Activated CD8-positive, alpha-beta memory T cell treated with anti-CD3 and anti-CD28 coated beads for 4 hours (primary cell): ENCODE measurements around the gene JAK1.
"Not testable (repeated sequence)": the region's sequence is repeated elsewhere in the genome, so short reads cannot be mapped to it uniquely, and the experiment has no call there.

ENCODE experiments used
- DNase-seq, 2 donors: peaks; one replicate each; pipeline ENCODE4 v3.0.0-alpha.2; 2020; ENCODE audit warnings: low read depth in 2 of 2

Gene JAK1

DNA sequence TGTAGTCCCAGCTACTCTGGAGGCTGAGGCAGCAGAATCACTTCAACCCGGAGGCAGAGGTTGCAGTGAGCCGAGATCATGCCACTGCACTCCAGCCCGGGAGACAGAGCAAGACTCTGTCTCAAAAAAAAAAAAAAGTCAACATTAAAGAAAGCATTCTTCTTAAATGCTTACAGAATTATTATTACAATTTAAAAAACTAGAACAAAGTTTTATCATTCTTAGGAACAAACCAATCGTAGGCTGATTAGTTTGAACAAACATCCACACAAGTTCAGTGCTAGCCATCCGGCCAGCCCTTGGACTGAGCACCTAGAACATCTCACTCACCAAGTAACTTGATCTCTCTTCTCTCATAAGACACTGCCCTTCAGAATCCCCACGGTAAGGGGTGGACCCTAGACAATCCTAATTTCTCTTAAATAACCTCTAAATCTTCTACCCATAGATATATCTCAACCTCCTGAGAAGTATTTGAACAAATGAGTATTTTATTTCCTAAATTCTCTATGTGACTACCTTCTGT lies 16.0 kb downstream of the JAK1 start:
- DNase-seq = no peak

- DNase-seq = no peak
Measured at GRCh38 chr1:64948905-64949833, 17.2 kb downstream of the JAK1 start.

DNA sequence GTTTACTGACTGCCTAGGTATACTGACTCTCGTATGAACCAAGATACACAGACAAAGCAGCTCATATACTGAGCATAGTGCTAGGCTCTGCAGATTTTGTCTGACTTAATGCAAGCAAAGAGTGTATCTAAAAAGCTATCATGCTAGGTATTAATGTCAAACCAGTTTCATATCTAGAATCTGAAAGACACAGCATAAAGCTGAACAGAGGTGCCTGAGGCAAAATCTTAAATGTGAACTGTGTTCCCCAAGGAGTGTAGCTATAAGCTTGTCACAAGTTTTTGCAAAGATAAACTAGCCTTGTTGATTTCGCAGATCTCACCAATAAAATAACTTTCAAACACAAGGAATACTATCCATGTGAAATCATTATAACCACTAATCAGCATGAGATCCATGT lies 18.1 kb downstream of the JAK1 start:
- DNase-seq = no peak

GRCh38 chr1:64946916-64947315 lies 19.4 kb downstream of the JAK1 start:
- DNase-seq = no peak

DNA sequence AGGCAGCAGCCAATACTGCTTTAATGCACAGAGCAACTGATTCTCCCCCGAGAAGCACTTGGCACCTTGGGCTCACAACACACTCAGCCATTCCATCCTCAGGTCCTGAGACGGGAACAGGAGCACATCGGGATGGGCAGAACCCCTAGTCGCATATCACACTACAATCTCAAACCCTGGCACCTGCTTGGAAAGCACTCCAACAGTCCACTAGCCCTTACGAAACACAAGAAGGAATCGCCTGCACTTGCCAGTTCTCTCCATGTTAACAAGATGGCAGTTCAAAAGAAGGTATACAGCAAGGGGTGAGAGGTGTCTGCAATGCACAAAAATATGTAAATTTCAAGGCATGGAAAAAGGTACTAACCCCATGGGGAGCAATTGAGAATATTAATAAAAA lies 21.4 kb downstream of the JAK1 start:
- DNase-seq = no peak

- DNase-seq = no peak
Measured at GRCh38 chr1:64942675-64943074, 23.7 kb downstream of the JAK1 start.

DNA sequence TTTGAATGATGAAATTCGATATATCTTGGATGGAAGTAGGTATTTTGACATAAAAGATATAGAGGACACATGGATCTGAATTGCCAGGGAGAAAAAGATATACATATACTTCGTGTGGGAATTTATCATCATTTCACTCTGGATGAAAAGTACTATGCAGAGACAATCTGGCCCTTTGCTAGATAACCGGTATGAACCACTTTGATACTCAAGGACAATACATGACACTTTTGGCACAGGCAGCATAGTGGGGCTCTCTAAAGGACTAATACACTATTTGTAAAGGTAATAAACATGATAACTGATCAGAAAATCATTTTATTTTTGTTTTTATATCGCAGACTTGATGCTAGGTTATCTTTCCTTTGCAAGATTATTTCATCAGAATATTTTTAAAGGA lies 24.2 kb downstream of the JAK1 start:
- DNase-seq = no peak

GRCh38 chr1:64941461-64942117 lies 24.8 kb downstream of the JAK1 start:
- no peak for DNase-seq

DNA sequence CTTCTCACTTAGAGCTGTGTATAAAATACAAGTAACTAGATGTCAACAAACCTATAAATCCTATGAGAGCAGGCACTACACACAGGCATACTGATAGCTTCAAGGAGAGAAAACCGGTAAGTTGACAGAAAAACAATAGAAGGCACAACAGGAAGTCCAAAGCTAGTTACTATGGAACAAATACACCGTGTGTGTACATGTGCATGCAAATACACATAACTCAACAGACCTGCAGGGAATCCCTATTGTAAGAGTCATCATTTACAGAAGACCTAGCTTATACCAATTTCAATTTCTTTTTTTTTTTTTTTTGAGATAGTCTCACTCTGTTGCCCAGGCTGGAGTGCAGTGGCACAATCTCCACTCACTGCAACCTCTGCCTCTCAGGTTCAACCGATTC lies 26.3 kb downstream of the JAK1 start:
- no peak for DNase-seq

GRCh38 chr1:64938991-64939390 lies 27.4 kb downstream of the JAK1 start:
- DNase-seq = no peak

GRCh38 chr1:64936956-64937355 lies 29.4 kb downstream of the JAK1 start:
- no peak for DNase-seq

GRCh38 chr1:64935551-64936155 lies 30.7 kb downstream of the JAK1 start:
- DNase-seq = no peak

DNA sequence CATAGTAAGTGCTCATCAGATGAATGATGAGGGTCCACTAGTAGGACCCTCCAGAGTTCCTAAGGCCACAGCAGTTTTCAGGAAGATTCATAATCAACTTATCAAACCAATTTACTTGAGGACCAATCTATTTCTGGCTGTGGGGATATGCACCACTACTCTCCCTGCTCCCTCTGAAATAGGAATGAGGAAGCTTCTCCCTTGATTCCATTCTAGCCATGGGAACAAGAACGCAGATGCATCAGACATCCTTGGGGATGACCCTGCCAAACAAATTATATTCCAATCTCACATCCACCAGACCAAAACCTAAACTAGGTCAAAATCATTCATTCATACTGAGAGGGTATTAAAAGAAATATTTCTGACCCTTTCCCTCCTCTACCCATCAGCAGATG lies 31.5 kb downstream of the JAK1 start:
- DNase-seq = no peak

GRCh38 chr1:64934115-64934877 lies 32.1 kb downstream of the JAK1 start:
- DNase-seq = no peak

- no peak for DNase-seq
Measured at GRCh38 chr1:64933296-64934070, 32.9 kb downstream of the JAK1 start.

DNA sequence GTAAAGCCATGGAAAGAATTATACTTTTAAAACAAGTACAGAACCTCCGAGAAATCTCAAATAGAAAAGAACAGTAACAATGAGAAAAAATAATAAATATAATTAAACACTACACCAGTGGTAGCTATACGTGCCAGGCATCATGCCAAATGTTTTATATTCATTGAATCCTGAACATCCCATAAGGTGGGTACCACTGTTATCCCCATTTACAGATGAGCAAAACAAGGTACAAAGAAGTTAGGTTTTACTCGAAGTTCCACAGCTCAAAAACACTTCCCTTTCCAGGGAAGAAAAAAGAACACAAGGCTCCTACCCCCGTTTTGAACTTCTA lies 33.4 kb downstream of the JAK1 start:
- DNase-seq = no peak

- not testable (repeated sequence) for DNase-seq
Measured at GRCh38 chr1:64930640-64931039, 35.7 kb downstream of the JAK1 start.

DNA sequence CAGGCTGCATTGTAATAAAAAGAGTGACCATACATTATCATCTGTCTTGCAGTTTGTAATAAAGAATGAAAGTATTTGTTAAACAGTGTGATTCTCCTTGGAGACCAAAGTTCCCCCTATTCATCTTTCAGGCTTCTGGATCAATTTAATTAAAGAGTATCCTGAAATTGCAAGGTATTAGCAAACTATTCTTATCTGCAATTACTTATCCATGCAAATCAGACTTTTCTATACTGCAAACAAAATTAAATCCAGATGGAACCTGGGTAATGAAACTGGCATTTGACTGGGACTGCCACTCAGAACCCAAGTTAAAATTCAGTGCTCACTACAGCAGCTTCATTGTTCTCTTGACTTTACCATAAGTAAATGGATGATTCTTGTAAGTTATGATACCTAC lies 37.1 kb downstream of the JAK1 start:
- DNase-seq = no peak

DNA sequence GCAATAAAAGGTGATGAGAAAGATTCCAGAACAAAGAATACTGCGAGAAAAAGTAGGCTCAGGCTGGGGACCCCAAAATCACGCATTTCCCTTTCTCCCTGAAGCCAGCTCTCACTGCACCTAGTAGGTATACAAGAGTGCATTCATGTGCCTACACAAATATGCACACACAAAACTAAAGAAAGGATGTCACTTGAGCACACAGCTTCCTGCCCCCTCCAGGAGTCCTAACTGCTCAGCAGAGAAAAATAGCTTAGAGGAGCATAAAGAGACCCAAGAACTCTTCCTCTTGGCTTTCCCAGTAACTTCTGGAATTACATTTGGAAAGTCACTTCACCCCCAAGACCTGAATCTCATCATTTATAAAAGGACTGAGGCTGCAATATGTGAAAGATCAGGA lies 38.0 kb downstream of the JAK1 start:
- no peak for DNase-seq

- no peak for DNase-seq
Measured at GRCh38 chr1:64925594-64925993, 40.8 kb downstream of the JAK1 start.

- DNase-seq = no peak
Measured at GRCh38 chr1:64923294-64923718, 43.0 kb downstream of the JAK1 start.
